K562 (cell line): ENCODE measurements around the gene PGM3. TPM values are rescaled to one million over a fixed set of nuclear protein-coding genes. Genes with fewer than 3 reads are reported as not detected.
A peak's percentile ranks its signal among the peaks of the same experiment; 100 is the strongest.

Experiments
- AFF4 ChIP-seq: sonication (generic); formaldehyde crosslinking; IDR thresholded peaks from 2 replicates; pipeline ENCODE4 v1.8.0; 2023; ENCODE audit warnings: mild to moderate bottlenecking, missing genetic modification reagents
- CREM ChIP-seq: IDR thresholded peaks from 2 replicates; pipeline ENCODE4 v1.6.1; 2014; ENCODE audit warnings: antibody characterized with exemption, low read depth
- FOXA1 ChIP-seq: fragments of 450-650 bp; IDR thresholded peaks from 2 replicates; pipeline ENCODE4 v1.6.1; 2016; ENCODE audit warnings: mild to moderate bottlenecking, borderline replicate concordance
- FOXA3 ChIP-seq, 2 experiments: fragments of 450-650 bp in 1 of 2; sonication (generic) in 1 of 2; formaldehyde crosslinking; IDR thresholded peaks in 1 of 2; conservative IDR thresholded peaks in 1 of 2; 2 replicates each; pipeline versions ENCODE4 v1.4.0 to v1.8.0; 2020 to 2022; ENCODE audit warnings: mild to moderate bottlenecking in 2 of 2, missing genetic modification reagents in 1 of 2
- GABPA ChIP-seq: fragments of 200-800 bp; sonication (Bioruptor generic); conservative IDR thresholded peaks from 2 replicates; pipeline ENCODE4 v1.6.1; 2016; ENCODE audit warnings: low read depth, missing genetic modification characterization, missing compliant biosample characterization
- HDAC8 ChIP-seq: fragments of 450-650 bp; IDR thresholded peaks from 2 replicates; pipeline ENCODE4 v1.6.1; 2016; ENCODE audit warnings: mild to moderate bottlenecking, missing genetic modification characterization, moderate library complexity, missing compliant biosample characterization
- HOMEZ ChIP-seq: fragments of 250-450 bp; sonication (Bioruptor Pico); IDR thresholded peaks from 2 replicates; pipeline ENCODE4 v1.4.0; 2020; ENCODE audit warnings: mild to moderate bottlenecking, moderate library complexity
- KAT7 ChIP-seq: sonication (generic); formaldehyde crosslinking; IDR thresholded peaks from 2 replicates; pipeline ENCODE4 v1.8.0; 2022; ENCODE audit warnings: missing genetic modification reagents, mild to moderate bottlenecking, borderline replicate concordance
- MTA1 ChIP-seq: fragments of 450-650 bp; IDR thresholded peaks from 2 replicates; pipeline ENCODE4 v1.6.1; 2017; ENCODE audit warnings: borderline replicate concordance
- NCOA1 ChIP-seq: fragments of 450-650 bp; IDR thresholded peaks from 2 replicates; pipeline ENCODE4 v1.6.1; 2016; ENCODE audit warnings: low read depth
- POLR3A ChIP-seq: IDR thresholded peaks from 2 replicates; pipeline ENCODE4 v1.6.1; 2011; ENCODE audit warnings: borderline replicate concordance, mild to moderate bottlenecking, moderate library complexity; ENCODE audit not compliant: insufficient read length, insufficient read depth; ENCODE audit errors: extremely low read depth
- SRSF7 ChIP-seq: fragments of 200-400 bp; formaldehyde crosslinking; optimal IDR thresholded peaks from 2 replicates; pipeline ENCODE3; 2017; ENCODE audit warnings: mild to moderate bottlenecking, low read depth, low read length
- ZBTB49 ChIP-seq: sonication (generic); formaldehyde crosslinking; IDR thresholded peaks from 2 replicates; pipeline ENCODE4 v1.8.0; 2022; ENCODE audit warnings: missing genetic modification reagents, mild to moderate bottlenecking, borderline replicate concordance
- ZC3H8 ChIP-seq: fragments of 450-650 bp; IDR thresholded peaks from 2 replicates; pipeline ENCODE4 v1.6.1; 2017
- ZFPM2 ChIP-seq: fragments of 250-450 bp; sonication (Bioruptor Pico); IDR thresholded peaks from 2 replicates; pipeline ENCODE4 v1.5.1; 2022; ENCODE audit warnings: mild to moderate bottlenecking
- ZNF449 ChIP-seq: fragments of 250-450 bp; sonication (Bioruptor Pico); IDR thresholded peaks from 2 replicates; pipeline ENCODE4 v1.8.0; 2022; ENCODE audit warnings: moderate library complexity, mild to moderate bottlenecking, inconsistent platforms
- polyA plus RNA-seq, 8 experiments: library from polyadenylated mRNA; depleted of rRNA in 4 of 8; stranded (reverse) in 5 of 8; unstranded in 3 of 8; fragments of >200 nt; fragmentation: Nextera tagmentation in 2 of 8; fragmentation: Illumina TruSeq in 1 of 8; extraction: Ambion mirVana in 2 of 8; extraction: Trizol in 1 of 8; gene quantifications; 2 replicates each; pipeline versions ENCODE4 v1.2.1 to v1.2.3, GENCODE V29; 2011 to 2014; ENCODE audit warnings: inconsistent platforms in 1 of 8, missing spikeins in 1 of 8
- total RNA-seq, 7 experiments: library from RNA; depleted of rRNA in 6 of 7; stranded (reverse); fragments of >200 nt in 6 of 7; fragmentation: Illumina TruSeq in 2 of 7; extraction: Trizol in 2 of 7; gene quantifications; 2 replicates each; pipeline versions ENCODE4 v1.2.1 to v1.2.3, GENCODE V29; 2011 to 2021; ENCODE audit warnings: low replicate concordance in 1 of 7

Gene PGM3
- total and polyA plus RNA-seq, 9 of the 15 experiments (the other 6 are each of a cell fraction or from before 2014, with no cell fraction given), result 19.1 to 107 (median 50.5) TPM

GRCh38 chr6:83192871-83193746, at the start of gene PGM3, which contains the start of gene RWDD2A (continued):
- TF ChIP-seq KAT7 (CRISPR knock-in tag), result 0 out of 2 replicates have a peak, but pooled peaks have one; percentile 25
- TF ChIP-seq ZNF449 (CRISPR knock-in tag), result no peak
- no peak for TF ChIP-seq ZFPM2 (CRISPR knock-in tag)
- TF ChIP-seq POLR3A, result no peak
- no peak for TF ChIP-seq HOMEZ
- no peak for TF ChIP-seq ZC3H8
- TF ChIP-seq NCOA1, result peak; percentile 56; the same call in 1 of the 2 replicates
- TF ChIP-seq ZBTB49 (CRISPR knock-in tag), result no peak
- TF ChIP-seq SRSF7, result no peak
- no peak for TF ChIP-seq FOXA1
- no peak for TF ChIP-seq MTA1
- TF ChIP-seq HDAC8, result no peak
- TF ChIP-seq AFF4 (CRISPR knock-in tag), result peak; percentile 44; the same call in 1 of the 2 replicates
- no peak for TF ChIP-seq FOXA3 (CRISPR knock-in tag; conservative IDR thresholded peaks at IDR 0.05 in 1 of 2, IDR thresholded peaks at IDR 0.05 in 1 of 2)
- TF ChIP-seq GABPA, result peak; percentile 79
- TF ChIP-seq CREM, result peak; percentile 89
